GM12892 (cell line): ENCODE data around the gene SLC39A11.

Experiments used
- POLR2A ChIP-seq: IDR thresholded peaks from 2 replicates; pipeline ENCODE4 v1.6.1; 2011; ENCODE audit warnings: low read depth, low read length, control low read depth
- POLR2AphosphoS5 ChIP-seq: IDR thresholded peaks from 2 replicates; pipeline ENCODE4 v1.6.1; 2011; ENCODE audit warnings: low read depth, low read length, control low read depth
- TAF1 ChIP-seq: IDR thresholded peaks from 2 replicates; pipeline ENCODE4 v1.6.1; 2011; ENCODE audit warnings: low read depth, mild to moderate bottlenecking, control low read depth, low read length, borderline replicate concordance

DNA sequence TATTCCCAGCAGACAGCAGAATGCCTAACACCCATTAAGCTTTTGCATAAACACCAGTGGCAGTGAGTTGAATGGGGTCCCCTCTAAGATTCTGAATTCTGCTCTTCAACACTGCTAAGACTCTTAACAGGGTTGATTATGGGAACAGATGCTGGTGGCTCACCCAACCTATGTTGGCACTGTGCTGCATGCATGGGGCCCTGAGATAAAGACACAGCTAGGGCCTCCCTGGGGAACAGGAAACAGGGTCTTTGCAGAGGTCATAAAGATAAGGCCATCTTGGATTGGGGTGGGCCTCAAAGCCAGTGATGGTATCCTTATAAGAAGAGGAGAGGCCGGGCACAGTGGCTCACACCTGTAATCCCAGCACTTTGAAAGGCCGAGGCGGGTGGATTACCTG is 190.8 kb downstream of the SLC39A11 start:
- TF ChIP-seq POLR2AphosphoS5, result no peak
- TF ChIP-seq TAF1, result no peak
- TF ChIP-seq POLR2A, result no peak
